SK-N-SH (cell line): ENCODE results near the gene MCM8.

Experiments used
- ELF1 ChIP-seq: IDR thresholded peaks from 2 replicates; pipeline ENCODE4 v1.4.0; 2012
- EP300 ChIP-seq, 2 experiments: IDR thresholded peaks; 2 replicates each; pipeline versions ENCODE4 v1.4.0 to v1.6.1; 2012; ENCODE audit warnings: borderline replicate concordance in 1 of 2, low read depth in 1 of 2, low read length in 1 of 2
- JUND ChIP-seq: IDR thresholded peaks from 2 replicates; pipeline ENCODE4 v1.4.0; 2012
- TAF1 ChIP-seq: IDR thresholded peaks from 2 replicates; pipeline ENCODE4 v1.6.1; 2012; ENCODE audit warnings: low read depth, mild to moderate bottlenecking, low read length, moderate library complexity, borderline replicate concordance
- TF ChIP-seq, protein P1 (sequence below): fragments of 200-600 bp; sonication (generic); IDR thresholded peaks from 2 replicates; pipeline ENCODE4 v1.6.1; 2017; ENCODE audit warnings: antibody characterized with exemption, mild to moderate bottlenecking, moderate library complexity

GRCh38 chr20:6040540-6040939 is 90.1 kb downstream of the MCM8 start:
- TF ChIP-seq EP300 (IDR thresholded peaks at IDR 0.05; ENCODE audit: borderline replicate concordance in 1 of 2, low read depth in 1 of 2, low read length in 1 of 2) (no peak), ELF1 (no peak), JUND (no peak), TAF1 (no peak)
- TF ChIP-seq, protein P1, sequence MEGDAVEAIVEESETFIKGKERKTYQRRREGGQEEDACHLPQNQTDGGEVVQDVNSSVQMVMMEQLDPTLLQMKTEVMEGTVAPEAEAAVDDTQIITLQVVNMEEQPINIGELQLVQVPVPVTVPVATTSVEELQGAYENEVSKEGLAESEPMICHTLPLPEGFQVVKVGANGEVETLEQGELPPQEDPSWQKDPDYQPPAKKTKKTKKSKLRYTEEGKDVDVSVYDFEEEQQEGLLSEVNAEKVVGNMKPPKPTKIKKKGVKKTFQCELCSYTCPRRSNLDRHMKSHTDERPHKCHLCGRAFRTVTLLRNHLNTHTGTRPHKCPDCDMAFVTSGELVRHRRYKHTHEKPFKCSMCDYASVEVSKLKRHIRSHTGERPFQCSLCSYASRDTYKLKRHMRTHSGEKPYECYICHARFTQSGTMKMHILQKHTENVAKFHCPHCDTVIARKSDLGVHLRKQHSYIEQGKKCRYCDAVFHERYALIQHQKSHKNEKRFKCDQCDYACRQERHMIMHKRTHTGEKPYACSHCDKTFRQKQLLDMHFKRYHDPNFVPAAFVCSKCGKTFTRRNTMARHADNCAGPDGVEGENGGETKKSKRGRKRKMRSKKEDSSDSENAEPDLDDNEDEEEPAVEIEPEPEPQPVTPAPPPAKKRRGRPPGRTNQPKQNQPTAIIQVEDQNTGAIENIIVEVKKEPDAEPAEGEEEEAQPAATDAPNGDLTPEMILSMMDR = no peak
